ENCODE data around the gene PIGC. TPM values are rescaled to one million over a fixed set of nuclear protein-coding genes. Genes with fewer than 3 reads are reported as not detected.

PIGC gene
- total RNA-seq, 1 experiment from 2014 or later = 17.5 TPM

GRCh38 chr1:172486805-172487454 lies 43.1 kb upstream of the PIGC start:
- Histone ChIP-seq H3K18ac (ENCODE audit: insufficient read length, low read depth, low read length) (no peak overlapping the region), H3K79me2 (ENCODE audit: insufficient read depth, low read length) (no peaks in the 10 kb centered on the region), H4K5ac (ENCODE audit: insufficient read length, low read depth, low read length) (no peak overlapping the region), H4K8ac (replicated peaks; ENCODE audit: insufficient read length, low read depth, low read length) (no peak overlapping the region), H3K27me3 (ENCODE audit: insufficient read depth, low read length) (no peaks in the 10 kb centered on the region), H3K4me2 (ENCODE audit: insufficient read depth, insufficient read length, low read length) (no peak overlapping the region), H2BK12ac (ENCODE audit: insufficient read length, low read depth, low read length) (no peak overlapping the region), H3K4ac (ENCODE audit: low read depth, low read length) (no peak overlapping the region), H2AFZ (ENCODE audit: low read length) (no peak overlapping the region), H3K14ac (ENCODE audit: insufficient read depth, low read length) (no peak overlapping the region), H3T11ph (ENCODE audit: low read length) (no peak overlapping the region), H3K79me1 (ENCODE audit: insufficient read depth, low read depth, low read length, poor library complexity, severe bottlenecking) (no peaks in the 10 kb centered on the region), H4K91ac (ENCODE audit: insufficient read length, low read depth, low read length) (no peak overlapping the region), H3K4me1 (ENCODE audit: insufficient read depth, low read length) (no peaks in the 10 kb centered on the region), H3K56ac (ENCODE audit: insufficient read length, low read depth, low read length) (no peak overlapping the region), H4K20me1 (ENCODE audit: control insufficient read depth, insufficient read depth, insufficient read length) (no peaks in the 10 kb centered on the region), H3K9me3 (ENCODE audit: control insufficient read depth, low read depth, low read length) (no peaks in the 10 kb centered on the region), H2BK120ac (ENCODE audit: low read depth, low read length, poor library complexity, severe bottlenecking) (no peak overlapping the region), H3K23ac (ENCODE audit: insufficient read length, low read depth, low read length) (no peak overlapping the region), H2BK20ac (ENCODE audit: low read depth, low read length, poor library complexity, severe bottlenecking) (no peak overlapping the region), H3K23me2 (ENCODE audit: insufficient read length, low read depth, low read length, poor library complexity, severe bottlenecking) (no peaks in the 10 kb centered on the region), H2AK5ac (ENCODE audit: insufficient read length, low read length) (no peak overlapping the region), H3K9ac (ENCODE audit: extremely low read depth, insufficient read length, low read length) (no peak overlapping the region), H3K27ac (ENCODE audit: insufficient read length, low read depth, low read length) (no peak overlapping the region), H2BK5ac (ENCODE audit: insufficient read length, low read length) (no peak overlapping the region), H2BK15ac (ENCODE audit: low read depth, low read length) (no peak overlapping the region)
- H3K27me3 Mint-ChIP-seq (ENCODE audit: low read depth) = no peaks in the 10 kb centered on the region; the same call in 1 of the 2 replicates
- H3K27ac Mint-ChIP-seq = no peak overlapping the region; a peak in 1 of 7 replicates
- TF ChIP-seq CTCF (conservative IDR thresholded peaks at IDR 0.05) = no peak
- no CpG with 5 or more reads among the region's 3 CpGs for WGBS (ENCODE audit: extremely low coverage, insufficient read length, low lambda C conversion rate)
- no peaks in the 10 kb centered on the region; a peak in 2 of 4 replicates for H3K4me1 Mint-ChIP-seq
- DNase-seq = no peak
- H3K4me3 Mint-ChIP-seq = no peak overlapping the region
- H3K9me3 Mint-ChIP-seq = no peaks in the 10 kb centered on the region
- H3K36me3 Mint-ChIP-seq (ENCODE audit: insufficient read depth in 1 of 3, low read depth in 3 of 3) = no peaks in the 10 kb centered on the region

All from H9 (cell line).